Fibroblast of lung (primary cell): ENCODE results near the gene EFCC1.

Experiments
- EZH2 ChIP-seq: IDR thresholded peaks from 2 replicates; pipeline ENCODE4 v1.5.1; 2012; ENCODE audit warnings: low read length, control low read depth, mild to moderate bottlenecking; ENCODE audit errors: missing control alignments
- TF ChIP-seq, protein P1 (sequence below), 2 donors: IDR thresholded peaks in 1 of 2; conservative IDR thresholded peaks in 1 of 2; 1 replicate in 1 of 2; 2 replicates in 1 of 2; pipeline ENCODE4 v1.5.1; 2011 to 2012; ENCODE audit warnings: low read length in 2 of 2, control low read depth in 1 of 2, inconsistent platforms in 1 of 2, low read depth in 1 of 2, mild to moderate bottlenecking in 1 of 2

DNA sequence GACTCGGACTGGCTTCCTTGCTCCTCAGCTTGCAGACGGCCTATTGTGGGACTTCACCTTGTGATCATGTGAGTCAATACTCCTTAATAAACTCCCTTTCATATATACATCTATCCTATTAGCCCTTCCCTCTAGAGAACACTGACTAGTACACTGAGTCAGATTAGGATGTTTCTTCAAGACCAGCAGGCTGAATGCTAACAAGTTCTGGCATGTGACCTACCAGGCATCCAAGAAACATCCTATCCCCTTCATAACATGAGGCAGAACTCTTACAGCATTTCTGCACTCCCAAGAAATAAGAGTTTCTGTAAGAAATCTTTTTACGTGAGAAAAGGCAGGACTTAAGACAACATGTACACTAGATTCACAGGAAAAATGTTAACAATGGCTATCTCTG is 16.5 kb upstream of the EFCC1 start:
- TF ChIP-seq, protein P1, sequence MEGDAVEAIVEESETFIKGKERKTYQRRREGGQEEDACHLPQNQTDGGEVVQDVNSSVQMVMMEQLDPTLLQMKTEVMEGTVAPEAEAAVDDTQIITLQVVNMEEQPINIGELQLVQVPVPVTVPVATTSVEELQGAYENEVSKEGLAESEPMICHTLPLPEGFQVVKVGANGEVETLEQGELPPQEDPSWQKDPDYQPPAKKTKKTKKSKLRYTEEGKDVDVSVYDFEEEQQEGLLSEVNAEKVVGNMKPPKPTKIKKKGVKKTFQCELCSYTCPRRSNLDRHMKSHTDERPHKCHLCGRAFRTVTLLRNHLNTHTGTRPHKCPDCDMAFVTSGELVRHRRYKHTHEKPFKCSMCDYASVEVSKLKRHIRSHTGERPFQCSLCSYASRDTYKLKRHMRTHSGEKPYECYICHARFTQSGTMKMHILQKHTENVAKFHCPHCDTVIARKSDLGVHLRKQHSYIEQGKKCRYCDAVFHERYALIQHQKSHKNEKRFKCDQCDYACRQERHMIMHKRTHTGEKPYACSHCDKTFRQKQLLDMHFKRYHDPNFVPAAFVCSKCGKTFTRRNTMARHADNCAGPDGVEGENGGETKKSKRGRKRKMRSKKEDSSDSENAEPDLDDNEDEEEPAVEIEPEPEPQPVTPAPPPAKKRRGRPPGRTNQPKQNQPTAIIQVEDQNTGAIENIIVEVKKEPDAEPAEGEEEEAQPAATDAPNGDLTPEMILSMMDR (conservative IDR thresholded peaks at IDR 0.05 in 1 of 2, IDR thresholded peaks at IDR 0.05 in 1 of 2; ENCODE audit: low read depth in 1 of 2, low read length in 2 of 2) = no peak
- TF ChIP-seq EZH2 = no peak
